Hematopoietic multipotent progenitor cell treated with erythropoietin and hydrocortisone succinate and interleukin-3 and kit ligand, for 8 days (in vitro differentiated cells): ENCODE results near the gene CDC42BPB.

ENCODE experiments used
- DNase-seq: peaks from one replicate; pipeline ENCODE4 v3.0.0-alpha.2; 2015

The CDC42BPB gene

GRCh38 chr14:102885737-102886447 is 171.5 kb downstream of the CDC42BPB start:
- DNase-seq: no peak

DNA sequence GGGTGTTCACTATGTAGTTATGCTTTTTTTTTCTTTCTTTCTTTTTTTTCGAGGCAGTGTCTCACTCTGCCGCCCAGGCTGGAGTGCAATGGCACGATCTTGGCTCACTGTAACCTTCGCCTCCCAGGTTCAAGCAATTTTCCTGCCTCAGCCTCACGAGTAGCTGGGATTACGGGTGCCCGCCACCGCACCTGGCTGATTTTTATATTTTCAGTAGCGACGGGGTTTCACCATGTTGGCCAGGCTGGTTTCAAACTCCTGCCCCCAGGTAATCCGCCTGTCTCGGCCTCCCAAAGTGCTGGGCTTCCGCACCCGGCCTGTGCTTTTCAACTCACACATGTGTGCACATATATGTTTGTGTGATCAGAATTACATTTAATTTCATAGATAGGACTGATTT is 173.8 kb downstream of the CDC42BPB start:
- DNase-seq: no peak

GRCh38 chr14:102883089-102883541 is 174.2 kb downstream of the CDC42BPB start:
- DNase-seq: no peak
